GM18861 (cell line): ENCODE results near the gene CDC20B.
A peak's percentile ranks its signal among the peaks of the same experiment; 100 is the strongest.

Experiments used
- ATAC-seq: cut with Tn5 transposase; IDR thresholded peaks from one replicate; pipeline ENCODE4 v1.9.1; 2021; ENCODE audit not compliant: unreplicated experiment

Gene CDC20B, protein sequence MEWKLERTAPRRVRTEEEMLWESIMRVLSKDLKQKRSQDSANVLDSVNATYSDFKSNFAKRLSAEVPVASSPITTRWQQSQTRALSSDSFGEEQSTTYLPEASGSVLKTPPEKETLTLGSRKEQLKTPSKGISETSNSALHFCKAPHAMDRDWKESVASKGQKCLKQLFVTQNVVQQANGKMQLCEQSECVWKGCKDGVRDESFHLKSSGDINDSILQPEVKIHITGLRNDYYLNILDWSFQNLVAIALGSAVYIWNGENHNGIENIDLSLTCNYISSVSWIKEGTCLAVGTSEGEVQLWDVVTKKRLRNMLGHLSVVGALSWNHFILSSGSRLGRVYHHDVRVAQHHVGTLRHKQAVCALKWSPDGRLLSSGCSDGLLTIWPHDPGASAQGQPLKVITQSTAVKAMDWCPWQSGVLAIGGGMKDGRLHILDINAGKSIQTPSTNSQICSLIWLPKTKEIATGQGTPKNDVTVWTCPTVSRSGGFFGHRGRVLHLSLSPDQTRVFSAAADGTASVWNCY

DNA sequence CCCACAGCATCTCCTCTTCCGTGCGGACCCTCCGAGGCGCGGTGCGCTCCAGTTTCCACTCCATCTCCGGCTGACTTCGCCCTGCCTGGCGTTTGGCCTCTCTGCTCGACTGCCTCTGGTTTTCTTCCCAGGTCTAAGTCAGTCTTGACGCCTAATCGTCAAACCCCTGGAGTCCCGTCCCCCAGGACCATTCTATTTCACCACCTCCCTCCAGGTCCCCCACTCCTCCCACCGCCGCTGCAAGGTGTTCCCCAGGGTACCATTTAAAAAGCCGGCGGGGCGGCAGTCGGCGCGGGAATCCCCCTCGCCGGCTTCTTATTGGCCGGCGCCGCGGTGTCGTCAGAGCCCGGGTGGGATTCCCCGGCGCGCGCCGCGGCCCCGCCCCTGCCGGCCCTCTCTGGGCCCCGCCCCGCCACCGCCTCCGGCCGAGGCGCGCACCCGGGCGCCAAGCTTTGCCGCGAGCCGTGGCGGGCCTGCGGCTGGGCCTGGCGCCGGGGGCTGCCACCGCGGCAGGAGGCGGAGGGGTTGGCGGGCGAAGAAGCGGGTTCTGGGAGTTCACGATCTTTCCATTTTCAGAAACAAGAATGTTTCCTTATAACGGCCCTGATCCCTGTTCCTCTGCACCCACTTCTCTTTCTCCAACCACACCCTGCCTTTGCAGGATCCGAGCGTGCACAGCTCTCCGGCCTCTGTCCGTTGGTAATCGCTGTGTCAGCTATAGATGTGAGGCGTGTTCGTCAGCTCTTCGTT lies at the start of gene CDC20B:
CDC20B (minus strand) TSS at position 241 of the 750 bp plus-strand sequence; CDS start at position 64, 177 bp downstream.
- ATAC-seq: peak; percentile 81

DNA sequence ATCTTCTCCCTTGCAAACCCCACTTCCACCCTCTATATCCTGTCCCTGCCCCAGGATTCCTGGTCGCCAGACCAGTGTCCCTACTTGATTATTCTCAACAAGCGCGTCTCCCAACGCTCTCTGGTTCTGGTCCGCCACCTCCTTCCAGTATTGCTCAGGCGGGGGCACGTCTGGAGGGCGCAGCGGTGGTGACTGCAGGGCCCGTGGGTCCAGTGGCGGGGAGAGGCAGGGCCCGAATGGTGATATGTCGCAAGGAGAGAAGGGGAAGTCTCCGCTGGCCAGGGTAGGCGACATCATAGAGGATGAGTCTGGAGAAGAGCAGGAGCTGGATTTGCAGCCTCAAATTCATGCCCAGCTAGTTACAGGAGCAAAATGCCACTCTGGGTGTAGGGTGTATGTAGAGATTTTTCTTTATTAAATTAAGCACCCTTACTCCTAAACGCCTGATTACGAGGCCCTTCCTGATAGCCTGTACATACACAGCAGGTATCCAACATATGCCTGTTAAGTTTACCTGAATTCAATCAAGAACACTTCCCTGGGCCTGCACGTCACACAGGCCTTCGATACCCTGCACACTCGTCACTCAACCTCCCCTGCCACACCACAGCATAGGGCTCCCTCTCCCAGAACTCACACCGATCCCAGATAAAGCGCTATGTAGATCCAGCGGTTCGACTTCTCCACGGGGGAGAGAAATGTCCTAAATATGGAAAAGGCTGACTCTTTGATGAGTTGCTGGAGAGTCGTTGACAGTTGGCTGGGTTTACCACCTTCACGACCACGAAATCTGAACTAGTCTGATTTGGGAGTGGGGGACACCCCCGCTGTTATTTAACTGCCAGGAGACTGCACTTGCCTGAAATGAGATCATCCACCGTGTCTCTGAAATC lies 49.4 kb upstream of the CDC20B start:
- ATAC-seq: no peak

DNA sequence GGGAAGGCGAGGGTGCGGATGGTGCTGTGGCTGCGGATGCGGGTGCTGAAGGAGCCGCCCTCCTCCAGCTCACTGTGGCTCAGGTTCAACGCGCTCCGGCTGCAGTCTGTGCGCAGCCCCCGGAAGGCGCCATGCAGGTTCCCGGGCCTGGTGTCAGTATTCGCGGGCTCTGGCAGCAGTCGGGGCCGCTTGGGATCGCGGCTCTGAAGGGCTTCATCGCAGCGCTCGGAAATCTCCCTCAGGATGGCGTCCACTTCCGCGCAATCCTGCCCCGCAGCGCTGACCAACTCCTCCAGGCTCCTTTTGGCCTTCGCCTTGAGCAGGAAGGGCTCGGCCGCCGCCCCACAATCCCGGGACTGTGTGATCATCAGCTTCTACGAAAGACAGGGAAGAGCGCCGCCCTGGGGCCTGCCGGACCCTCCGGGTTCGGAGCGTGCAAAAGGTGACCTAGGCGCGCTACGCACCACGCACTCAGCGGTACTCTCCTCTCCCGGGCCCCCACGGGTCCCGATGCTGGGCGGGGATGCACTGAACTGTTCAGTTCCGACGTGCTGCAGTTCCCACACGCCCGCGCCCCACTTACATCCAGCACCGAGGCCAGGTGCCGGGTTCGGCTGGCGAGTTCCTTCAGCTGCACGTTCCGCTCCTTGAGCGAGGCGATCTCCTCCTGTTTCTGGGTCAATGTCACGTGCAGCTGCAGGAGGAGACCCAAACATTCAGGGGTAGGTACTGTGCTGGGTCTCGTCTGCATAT lies 47.6 kb upstream of the CDC20B start:
- ATAC-seq: no peak

DNA sequence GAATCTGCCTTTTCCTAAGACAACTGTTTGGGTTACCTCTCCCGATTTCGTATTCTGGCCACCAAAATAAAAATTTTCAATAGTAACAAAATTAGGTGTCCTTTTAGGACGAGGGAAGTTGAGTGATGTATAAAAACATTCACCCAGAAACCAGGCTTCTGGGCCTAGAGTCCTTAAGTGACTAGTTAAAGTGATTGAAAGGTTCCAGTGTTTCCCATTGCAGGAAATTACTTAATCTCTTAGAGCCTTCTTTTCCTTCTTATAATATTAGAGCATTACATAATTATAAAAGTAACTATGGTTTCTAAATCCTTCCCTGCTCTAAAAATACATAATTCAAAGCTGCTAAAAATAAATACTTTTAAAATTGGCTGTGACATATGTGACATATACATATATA lies 46.8 kb upstream of the CDC20B start:
- ATAC-seq: no peak

DNA sequence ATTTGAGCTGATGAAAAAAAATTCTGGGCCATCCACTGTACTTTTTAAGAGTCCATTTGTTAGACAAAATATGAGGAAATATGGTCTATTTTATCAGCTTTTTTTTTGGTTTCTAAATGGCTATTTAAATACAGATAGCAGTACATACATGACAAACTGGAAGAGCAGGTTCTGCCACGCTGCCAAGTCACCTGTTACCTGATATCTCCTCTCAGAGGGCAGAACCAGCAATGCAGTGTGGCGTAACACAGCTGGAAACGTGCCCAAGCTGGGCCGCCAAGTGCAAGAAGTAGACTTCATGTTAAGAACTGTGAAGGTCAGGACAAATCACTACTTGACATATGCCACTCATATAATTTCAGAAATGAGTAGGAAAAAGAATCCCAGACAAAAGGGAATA lies 46.0 kb upstream of the CDC20B start:
- no peak for ATAC-seq

DNA sequence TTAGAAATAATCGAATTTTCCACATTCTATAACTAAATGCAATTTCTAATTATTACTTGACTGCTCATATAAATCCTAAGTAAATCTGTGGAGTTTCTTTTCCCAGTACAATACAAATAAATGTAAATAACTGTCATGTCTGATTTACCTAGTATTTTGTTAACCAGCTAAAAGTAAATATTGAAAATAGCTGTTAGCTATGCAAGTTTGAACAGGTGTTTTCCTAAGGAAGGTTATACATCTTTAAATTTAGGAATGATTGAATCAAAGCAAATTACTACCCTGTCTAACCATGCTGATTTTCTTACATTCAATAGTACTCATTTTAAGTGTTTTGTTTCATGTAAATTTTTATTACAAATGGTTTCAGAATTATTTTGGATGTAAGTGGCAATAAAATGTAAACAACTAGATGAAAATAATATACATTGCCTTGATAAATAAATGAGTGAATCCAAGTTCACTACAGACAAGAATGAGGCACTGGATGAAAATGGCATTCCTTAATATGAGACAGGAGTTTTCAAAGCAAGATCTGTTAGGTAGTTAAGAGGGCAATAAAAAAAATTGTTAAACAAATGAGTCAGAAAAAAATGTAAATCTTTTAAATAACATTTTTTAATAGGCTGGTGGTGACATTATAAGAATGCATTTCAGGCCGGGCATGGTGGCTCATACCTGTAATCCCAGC lies 38.4 kb upstream of the CDC20B start:
- no peak for ATAC-seq

DNA sequence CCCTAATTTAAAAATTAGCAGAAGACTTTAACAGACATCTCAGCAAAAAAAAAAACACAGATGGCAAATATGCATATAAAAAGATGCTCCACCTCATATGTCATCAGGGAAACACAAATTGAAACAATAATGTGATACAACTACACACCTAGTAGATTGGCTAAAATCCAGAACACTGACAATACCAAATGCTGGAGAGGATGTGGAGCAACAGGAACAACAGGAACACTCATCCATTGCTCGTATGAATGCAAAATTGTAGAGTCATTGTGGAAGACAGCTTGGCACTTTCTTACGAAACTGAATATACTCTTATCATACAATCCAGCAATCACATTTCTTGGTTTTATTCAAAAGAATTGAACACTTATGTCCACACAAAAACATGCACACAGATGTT lies 32.0 kb upstream of the CDC20B start:
- no peak for ATAC-seq

DNA sequence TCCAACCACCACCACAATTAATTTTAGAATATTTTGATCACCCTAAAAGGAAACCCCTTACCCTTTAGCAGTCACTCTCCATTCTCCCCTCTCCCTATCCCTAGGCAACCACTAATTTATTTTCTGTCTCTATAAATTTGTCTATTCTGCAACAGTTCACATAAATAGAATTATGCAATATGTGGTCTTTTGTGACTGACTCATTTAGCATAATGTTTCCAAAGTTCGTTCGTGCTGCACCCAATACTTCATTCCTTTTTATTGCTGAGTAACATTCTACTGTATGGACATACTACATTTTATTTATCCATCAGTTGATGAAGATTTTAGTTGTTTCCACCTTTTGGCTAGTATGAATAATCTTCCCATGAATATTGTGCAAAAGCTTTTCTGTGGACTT lies 18.2 kb upstream of the CDC20B start:
- ATAC-seq: no peak

DNA sequence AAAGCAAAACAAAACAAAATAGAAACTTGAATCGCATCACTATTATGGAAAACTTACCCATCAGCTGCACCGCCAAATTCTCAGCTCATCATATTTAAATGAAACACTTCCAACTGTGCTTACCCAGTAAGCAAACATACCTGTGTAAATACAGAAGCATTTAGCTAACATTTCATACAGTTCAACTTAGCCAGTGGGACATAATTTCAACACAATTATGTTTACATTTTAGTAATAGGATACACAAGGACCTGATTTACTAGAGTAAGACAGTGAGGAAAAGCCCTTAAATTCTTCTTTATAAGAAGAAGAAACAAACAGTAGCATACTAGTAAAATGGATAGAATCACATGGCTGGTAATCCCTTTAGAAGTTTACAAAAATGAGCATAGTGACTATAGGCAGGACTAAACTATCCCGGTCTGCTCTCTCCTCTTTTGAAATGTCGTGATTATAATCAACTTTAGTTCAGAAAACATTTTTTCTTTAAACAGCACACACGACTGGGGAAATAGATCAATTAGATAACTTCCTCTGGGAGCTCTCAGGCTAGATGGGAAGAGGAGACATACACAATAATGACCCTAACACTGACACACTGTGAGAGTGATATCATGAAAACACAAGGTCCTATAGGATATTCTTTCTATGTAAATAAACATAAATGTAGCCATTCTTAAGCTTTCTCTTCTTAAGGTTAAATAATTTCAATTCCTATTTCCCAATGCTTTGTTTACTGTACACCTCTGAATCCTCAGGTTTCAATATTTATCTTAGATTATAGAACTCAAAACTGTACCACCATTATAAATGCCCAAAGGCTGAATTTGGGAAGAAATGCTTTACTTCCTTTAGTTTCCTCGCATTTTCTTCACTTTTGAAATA lies 15.9 kb upstream of the CDC20B start:
- no peak for ATAC-seq

DNA sequence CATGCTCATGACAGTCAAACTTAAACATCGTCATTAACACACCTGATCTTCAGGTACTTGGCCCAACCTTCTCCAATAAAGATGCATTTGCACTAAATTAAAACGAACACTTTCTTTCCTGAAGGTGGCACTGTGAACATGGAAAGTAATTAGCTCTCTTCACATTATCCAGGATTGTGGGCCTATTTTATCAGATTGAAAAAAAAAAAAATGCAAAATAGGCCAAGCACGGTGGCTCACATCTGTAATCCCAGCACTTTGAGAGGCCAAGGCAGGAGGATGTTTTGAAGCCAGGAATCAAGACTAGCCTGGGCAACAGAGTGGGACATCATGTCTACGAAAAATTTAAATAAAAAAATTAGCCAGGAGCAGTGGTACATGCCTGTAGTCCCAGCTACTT lies 14.4 kb upstream of the CDC20B start:
- ATAC-seq: no peak

DNA sequence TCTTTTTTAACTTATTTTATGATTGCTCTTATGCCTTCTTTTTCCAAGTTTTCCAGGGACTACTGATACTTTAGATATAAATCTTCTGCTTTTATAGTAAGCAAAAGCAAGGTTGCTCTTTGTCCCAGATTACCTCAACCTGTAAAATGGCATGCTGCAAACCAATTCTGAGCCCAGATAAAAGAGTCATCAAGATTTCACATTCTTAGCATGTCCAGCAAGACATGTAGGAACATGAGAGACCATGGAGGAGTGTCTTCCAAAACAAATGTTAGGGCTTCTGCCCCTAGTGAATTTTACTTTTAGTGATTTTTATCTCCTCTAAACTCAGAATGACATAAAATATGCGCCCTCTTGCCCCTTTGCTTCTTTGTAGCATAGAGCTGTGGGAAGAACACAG lies 7.0 kb upstream of the CDC20B start:
- ATAC-seq: no peak

DNA sequence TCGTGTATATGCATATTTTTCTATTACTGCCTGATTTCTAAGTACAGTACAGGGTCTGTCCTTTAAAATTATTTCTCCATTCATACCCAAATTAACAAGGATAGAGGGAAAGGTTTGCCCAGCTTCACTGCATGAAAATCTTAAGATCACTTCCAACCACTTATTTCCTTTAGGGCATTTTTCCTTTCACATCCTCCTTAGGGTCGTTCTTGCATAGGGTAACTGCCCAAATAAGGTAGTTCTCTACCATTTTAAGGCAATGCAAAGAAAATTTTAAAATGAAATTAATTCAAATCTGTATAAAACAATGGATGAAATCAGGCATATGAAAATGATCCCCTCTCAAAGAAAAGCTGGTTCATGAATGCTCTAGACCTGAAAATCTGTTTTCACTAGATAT lies 4.1 kb upstream of the CDC20B start:
- no peak for ATAC-seq

DNA sequence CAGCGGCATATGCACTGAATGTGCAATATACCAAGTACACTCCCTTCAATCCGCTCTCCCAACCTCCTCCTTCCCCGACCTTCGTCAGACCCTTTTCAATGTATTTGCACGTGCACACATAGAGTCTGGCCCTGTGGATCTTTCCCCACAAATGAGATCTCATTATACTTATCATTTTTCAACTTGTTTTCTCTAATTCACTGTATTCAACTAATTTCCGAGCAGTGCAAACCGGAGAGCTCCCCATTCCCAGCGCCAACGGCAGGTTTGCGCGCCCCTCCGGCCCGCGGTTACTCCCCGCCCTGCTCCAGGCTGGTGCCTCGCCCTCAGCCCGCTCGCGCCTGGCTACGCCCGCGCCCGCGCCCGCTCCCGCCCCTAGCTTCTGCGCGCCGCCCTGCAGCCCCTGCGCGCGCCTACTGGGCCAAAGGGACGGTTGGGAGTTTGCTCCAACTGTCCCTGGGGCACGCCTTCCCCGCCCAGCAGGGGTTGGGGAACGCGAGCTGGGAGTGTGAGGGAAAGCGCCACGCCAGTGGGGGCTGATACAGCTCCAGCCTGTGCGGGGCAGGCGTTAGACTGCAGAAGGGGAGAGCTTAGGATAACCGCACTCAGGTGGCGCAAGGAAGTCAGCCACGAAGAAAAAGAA lies 3.3 kb upstream of the CDC20B start:
- no peak for ATAC-seq

DNA sequence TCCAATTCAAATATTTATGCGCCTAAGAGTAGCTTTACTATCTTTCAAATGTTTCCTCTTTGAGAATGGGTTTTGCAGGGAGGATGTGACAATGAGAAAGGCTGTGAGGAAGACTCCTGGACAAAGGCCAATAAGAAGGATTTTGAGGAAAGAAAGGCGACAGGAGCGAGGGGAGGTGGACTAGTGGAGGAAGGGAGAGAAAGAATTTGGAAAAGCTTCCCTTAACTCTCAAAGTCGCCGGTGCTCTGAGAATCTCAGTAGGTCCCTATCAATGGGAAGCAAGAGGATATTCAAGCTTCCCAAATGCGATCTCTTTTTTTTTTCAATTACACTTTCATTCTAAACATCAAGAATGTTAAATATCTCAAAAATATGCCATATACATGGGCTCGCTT lies 2.8 kb upstream of the CDC20B start:
- ATAC-seq: no peak

DNA sequence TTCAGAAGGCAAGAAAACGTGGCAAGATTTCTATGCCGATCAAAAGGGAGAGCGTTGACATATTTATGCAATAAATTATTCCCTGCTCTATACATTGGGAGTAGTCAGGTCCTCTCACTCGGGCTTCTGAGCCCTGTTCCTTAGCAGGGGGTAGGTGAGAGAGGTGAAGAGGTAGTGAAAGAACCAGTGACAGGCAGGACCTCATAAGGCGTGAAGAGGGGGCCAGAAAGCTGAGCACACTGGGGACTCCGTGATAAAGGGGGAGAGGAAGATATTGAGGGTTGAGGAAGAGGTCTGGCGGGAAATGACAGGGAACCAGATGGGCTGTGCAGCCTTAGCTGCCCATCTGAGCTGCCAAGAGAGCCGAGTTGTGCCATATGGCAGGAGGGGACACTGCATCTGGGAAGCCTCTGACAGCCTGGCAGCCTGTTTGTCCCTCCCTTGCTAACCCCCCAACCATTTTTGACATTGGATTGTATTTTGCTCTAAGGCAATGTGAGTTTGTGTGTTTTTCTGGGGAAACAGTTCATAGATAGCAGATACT lies 782 bp upstream of the CDC20B start:
- no peak for ATAC-seq

DNA sequence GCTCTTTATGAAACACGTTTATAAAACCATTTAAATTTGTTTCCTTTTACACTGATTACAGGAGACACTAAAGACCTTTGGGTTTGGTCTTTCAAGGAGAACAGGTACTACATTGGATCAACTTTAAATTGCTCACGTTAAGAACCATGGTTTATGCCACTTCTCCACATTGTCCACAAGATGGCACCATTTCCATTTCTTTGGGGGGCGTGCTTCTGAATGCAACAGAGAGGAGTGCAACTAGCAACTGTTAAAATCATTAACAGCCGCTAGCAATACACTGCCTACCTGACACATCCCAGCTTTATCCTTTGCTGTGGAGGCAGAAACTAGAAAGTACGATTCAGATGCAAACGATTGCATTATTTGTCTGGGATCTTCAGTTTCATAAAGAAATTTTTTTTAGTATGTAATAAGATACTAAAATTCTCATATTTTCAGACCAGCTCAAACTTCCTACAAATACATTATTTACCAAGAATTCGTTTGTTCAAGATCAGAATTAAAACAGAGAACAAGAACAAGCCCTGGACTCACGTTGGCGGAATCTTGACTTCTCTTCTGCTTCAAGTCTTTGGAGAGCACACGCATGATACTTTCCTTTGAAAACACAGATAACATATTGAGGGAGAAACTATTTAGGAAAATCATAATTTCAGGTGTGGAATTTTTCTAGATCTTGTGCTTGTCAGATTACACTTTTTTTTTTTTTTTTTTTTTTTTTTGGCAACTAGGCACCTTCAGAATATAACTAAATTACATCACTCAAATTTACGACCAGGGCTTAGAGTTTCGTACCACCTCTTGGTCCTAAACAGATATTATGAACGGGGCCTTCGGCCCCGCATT lies 702 bp downstream of the CDC20B start:
- ATAC-seq: peak; percentile 60

DNA sequence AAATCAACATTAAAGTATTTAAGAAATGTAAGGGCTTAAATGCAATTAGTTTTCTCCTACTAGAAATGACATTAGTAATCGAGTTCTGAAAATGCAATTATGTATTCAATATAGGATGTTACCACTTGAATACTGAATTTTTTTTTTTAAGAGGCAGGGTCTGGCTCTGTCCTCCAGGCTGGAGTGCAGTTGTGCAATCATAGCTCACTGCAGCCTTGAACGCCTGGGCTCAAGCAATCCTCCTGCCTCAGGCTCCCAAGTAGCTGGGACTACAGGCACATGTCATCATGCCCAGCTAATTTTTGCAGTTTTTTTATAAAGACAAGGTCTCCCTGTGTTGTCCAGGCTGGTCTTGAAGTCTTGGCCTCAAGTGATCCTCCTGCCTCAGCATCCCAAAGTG lies 1.5 kb downstream of the CDC20B start:
- ATAC-seq: no peak
